Measurements from ENCODE around the gene RALGPS2.
A peak's percentile ranks its signal among the peaks of the same experiment; 100 is the strongest.

The RALGPS2 gene

GRCh38 chr1:178724376-178724727, 692 bp upstream of the RALGPS2 start:
- no peaks in the 10 kb centered on the region; the same call in 1 of the 2 replicates for H3K4me1 ChIP-seq (ENCODE audit: control insufficient read depth, insufficient read depth, low read length)
- DNase-seq (ENCODE audit: low read depth, low spot score): no peak

GRCh38 chr1:178725466-178726086, 532 bp downstream of the RALGPS2 start:
- no peaks in the 10 kb centered on the region for H3K27me3 ChIP-seq (ENCODE audit: control insufficient read depth, insufficient read depth, low read length)
- no CpG with 5 or more reads among the region's 75 CpGs for WGBS (ENCODE audit: insufficient coverage, insufficient read length)
- no peak for DNase-seq (ENCODE audit: low read depth, low spot score)
- no peaks in the 10 kb centered on the region; the same call in 1 of the 2 replicates for H3K4me1 ChIP-seq (ENCODE audit: control insufficient read depth, insufficient read depth, low read length)
- no peaks in the 10 kb centered on the region for H3K36me3 ChIP-seq (ENCODE audit: control insufficient read depth, insufficient read depth, low read length)
- H3K27ac ChIP-seq (ENCODE audit: low read length): no peak overlapping the region
- peak overlapping the region; percentile 80 for H3K4me3 ChIP-seq (ENCODE audit: low read length)
- no peaks in the 10 kb centered on the region for H3K9me3 ChIP-seq (ENCODE audit: control insufficient read depth, insufficient read depth, low read length)

More at GRCh38 chr1:178724376-178724727, 692 bp upstream of the RALGPS2 start:
- H3K27ac ChIP-seq (ENCODE audit: low read length): no peak overlapping the region
- H3K36me3 ChIP-seq (ENCODE audit: control insufficient read depth, insufficient read depth, low read length): no peaks in the 10 kb centered on the region
- H3K27me3 ChIP-seq (ENCODE audit: control insufficient read depth, insufficient read depth, low read length): no peaks in the 10 kb centered on the region
- H3K4me3 ChIP-seq (ENCODE audit: low read length): peak overlapping the region; percentile 80; the same call in 1 of the 2 replicates
- H3K9me3 ChIP-seq (ENCODE audit: control insufficient read depth, insufficient read depth, low read length): no peaks in the 10 kb centered on the region
- WGBS (ENCODE audit: insufficient coverage, insufficient read length): no CpG with 5 or more reads among the region's 5 CpGs

- Histone ChIP-seq H3K9me3 (ENCODE audit: control insufficient read depth, insufficient read depth, low read length) (no peaks in the 10 kb centered on the region), H3K36me3 (ENCODE audit: control insufficient read depth, insufficient read depth, low read length) (no peaks in the 10 kb centered on the region), H3K4me1 (ENCODE audit: control insufficient read depth, insufficient read depth, low read length) (no peaks in the 10 kb centered on the region; the same call in 1 of the 2 replicates), H3K27me3 (ENCODE audit: control insufficient read depth, insufficient read depth, low read length) (no peaks in the 10 kb centered on the region), H3K4me3 (ENCODE audit: low read length) (peak overlapping the region; percentile 80), H3K27ac (ENCODE audit: low read length) (no peak overlapping the region)
- no peak for DNase-seq (ENCODE audit: low read depth, low spot score)
- no CpG with 5 or more reads among the region's 21 CpGs for WGBS (ENCODE audit: insufficient coverage, insufficient read length)
These were observed 1.1 kb downstream of the RALGPS2 start for GRCh38 chr1:178726087-178726517.

- Histone ChIP-seq H3K9me3 (ENCODE audit: control insufficient read depth, insufficient read depth, low read length) (no peaks in the 10 kb centered on the region), H3K4me1 (ENCODE audit: control insufficient read depth, insufficient read depth, low read length) (no peaks in the 10 kb centered on the region; the same call in 1 of the 2 replicates), H3K4me3 (ENCODE audit: low read length) (no peak overlapping the region; the same call in 1 of the 2 replicates), H3K36me3 (ENCODE audit: control insufficient read depth, insufficient read depth, low read length) (no peaks in the 10 kb centered on the region), H3K27me3 (ENCODE audit: control insufficient read depth, insufficient read depth, low read length) (no peaks in the 10 kb centered on the region), H3K27ac (ENCODE audit: low read length) (no peak overlapping the region)
- no peak for DNase-seq (ENCODE audit: low read depth, low spot score)
- no CpG with 5 or more reads among the region's 5 CpGs for WGBS (ENCODE audit: insufficient coverage, insufficient read length)
These were observed 1.5 kb downstream of the RALGPS2 start for GRCh38 chr1:178726545-178726944.

- WGBS (ENCODE audit: insufficient coverage, insufficient read length): 100% methylated on average over 1 of the region's 11 CpGs
- Histone ChIP-seq H3K9me3 (ENCODE audit: control insufficient read depth, insufficient read depth, low read length) (no peaks in the 10 kb centered on the region), H3K27ac (ENCODE audit: low read length) (no peak overlapping the region), H3K36me3 (ENCODE audit: control insufficient read depth, insufficient read depth, low read length) (no peaks in the 10 kb centered on the region), H3K4me3 (ENCODE audit: low read length) (no peak overlapping the region), H3K4me1 (ENCODE audit: control insufficient read depth, insufficient read depth, low read length) (no peaks in the 10 kb centered on the region; the same call in 1 of the 2 replicates), H3K27me3 (ENCODE audit: control insufficient read depth, insufficient read depth, low read length) (no peaks in the 10 kb centered on the region)
- no peak for DNase-seq (ENCODE audit: low read depth, low spot score)
These were observed 2.2 kb downstream of the RALGPS2 start for GRCh38 chr1:178727014-178727895.

- H3K27ac ChIP-seq (ENCODE audit: low read length): no peak overlapping the region
- no peaks in the 10 kb centered on the region for H3K4me1 ChIP-seq (ENCODE audit: control insufficient read depth, insufficient read depth, low read length)
- no peak overlapping the region for H3K4me3 ChIP-seq (ENCODE audit: low read length)
- WGBS (ENCODE audit: insufficient coverage, insufficient read length): no CpG with 5 or more reads among the region's 5 CpGs
- no peaks in the 10 kb centered on the region for H3K27me3 ChIP-seq (ENCODE audit: control insufficient read depth, insufficient read depth, low read length)
- no peaks in the 10 kb centered on the region for H3K36me3 ChIP-seq (ENCODE audit: control insufficient read depth, insufficient read depth, low read length)
- no peaks in the 10 kb centered on the region for H3K9me3 ChIP-seq (ENCODE audit: control insufficient read depth, insufficient read depth, low read length)
- DNase-seq (ENCODE audit: low read depth, low spot score): no peak
These were observed 8.9 kb downstream of the RALGPS2 start for GRCh38 chr1:178733972-178734371.

- H3K4me1 ChIP-seq (ENCODE audit: control insufficient read depth, insufficient read depth, low read length): no peaks in the 10 kb centered on the region
- no CpG with 5 or more reads among the region's 1 CpG for WGBS (ENCODE audit: insufficient coverage, insufficient read length)
- H3K36me3 ChIP-seq (ENCODE audit: control insufficient read depth, insufficient read depth, low read length): no peaks in the 10 kb centered on the region
- no peak for DNase-seq (ENCODE audit: low read depth, low spot score)
- no peaks in the 10 kb centered on the region for H3K9me3 ChIP-seq (ENCODE audit: control insufficient read depth, insufficient read depth, low read length)
- H3K27ac ChIP-seq (ENCODE audit: low read length): no peak overlapping the region
- no peaks in the 10 kb centered on the region for H3K27me3 ChIP-seq (ENCODE audit: control insufficient read depth, insufficient read depth, low read length)
- no peak overlapping the region for H3K4me3 ChIP-seq (ENCODE audit: low read length)
These were observed 13.7 kb downstream of the RALGPS2 start for GRCh38 chr1:178738780-178739179.

GRCh38 chr1:178739285-178740045, 14.4 kb downstream of the RALGPS2 start:
- no peaks in the 10 kb centered on the region for H3K27me3 ChIP-seq (ENCODE audit: control insufficient read depth, insufficient read depth, low read length)
- no peak overlapping the region for H3K4me3 ChIP-seq (ENCODE audit: low read length)
- no peaks in the 10 kb centered on the region for H3K36me3 ChIP-seq (ENCODE audit: control insufficient read depth, insufficient read depth, low read length)
- WGBS (ENCODE audit: insufficient coverage, insufficient read length): no CpG with 5 or more reads among the region's 4 CpGs
- H3K4me1 ChIP-seq (ENCODE audit: control insufficient read depth, insufficient read depth, low read length): no peaks in the 10 kb centered on the region
- H3K9me3 ChIP-seq (ENCODE audit: control insufficient read depth, insufficient read depth, low read length): no peaks in the 10 kb centered on the region
- H3K27ac ChIP-seq (ENCODE audit: low read length): no peak overlapping the region
- DNase-seq (ENCODE audit: low read depth, low spot score): no peak

- Histone ChIP-seq H3K4me1 (ENCODE audit: control insufficient read depth, insufficient read depth, low read length) (no peaks in the 10 kb centered on the region), H3K27ac (ENCODE audit: low read length) (no peak overlapping the region), H3K36me3 (ENCODE audit: control insufficient read depth, insufficient read depth, low read length) (no peaks in the 10 kb centered on the region), H3K4me3 (ENCODE audit: low read length) (no peak overlapping the region), H3K27me3 (ENCODE audit: control insufficient read depth, insufficient read depth, low read length) (no peaks in the 10 kb centered on the region), H3K9me3 (ENCODE audit: control insufficient read depth, insufficient read depth, low read length) (no peaks in the 10 kb centered on the region)
- DNase-seq (ENCODE audit: low read depth, low spot score): no peak
- WGBS (ENCODE audit: insufficient coverage, insufficient read length): no CpG with 5 or more reads among the region's 1 CpG
These were observed 15.4 kb downstream of the RALGPS2 start for GRCh38 chr1:178740491-178740890.

- no CpG with 5 or more reads among the region's 1 CpG for WGBS (ENCODE audit: insufficient coverage, insufficient read length)
- H3K36me3 ChIP-seq (ENCODE audit: control insufficient read depth, insufficient read depth, low read length): no peaks in the 10 kb centered on the region
- no peaks in the 10 kb centered on the region for H3K4me1 ChIP-seq (ENCODE audit: control insufficient read depth, insufficient read depth, low read length)
- no peaks in the 10 kb centered on the region for H3K27me3 ChIP-seq (ENCODE audit: control insufficient read depth, insufficient read depth, low read length)
- no peak overlapping the region for H3K4me3 ChIP-seq (ENCODE audit: low read length)
- no peak overlapping the region for H3K27ac ChIP-seq (ENCODE audit: low read length)
- DNase-seq (ENCODE audit: low read depth, low spot score): no peak
- no peaks in the 10 kb centered on the region for H3K9me3 ChIP-seq (ENCODE audit: control insufficient read depth, insufficient read depth, low read length)
These were observed 15.9 kb downstream of the RALGPS2 start for GRCh38 chr1:178740924-178741323.

Measured in iPS DF 6.9 (cell line).